NCI-H128 (cell line): Measurements from ENCODE around the gene GNAQ.

ENCODE experiments used
- DNase-seq: peaks from one replicate; lab custom pipeline; 2025; ENCODE audit not compliant: unreplicated experiment; lab: John Stamatoyannopoulos, UW

GNAQ gene

DNA sequence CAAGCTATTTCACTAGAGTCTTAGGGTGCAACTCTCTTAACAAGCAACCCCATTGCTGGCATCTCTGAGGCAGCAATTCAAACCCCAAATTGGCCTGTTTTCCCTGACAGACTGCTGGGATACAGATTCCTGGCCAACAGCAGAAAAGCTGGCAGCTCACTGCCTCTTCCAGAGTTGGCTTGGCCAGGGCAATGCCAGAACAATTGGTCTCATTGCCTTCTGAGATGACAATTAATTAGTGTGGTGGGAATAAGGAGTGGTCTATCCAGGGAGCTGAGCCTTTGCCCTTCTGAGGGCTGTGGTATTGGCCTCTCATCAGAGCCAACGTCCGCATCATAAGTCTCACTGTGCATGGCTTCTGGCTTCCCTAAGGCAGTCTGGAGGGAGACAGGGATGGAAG, 183.2 kb downstream of the GNAQ start:
- no peak for DNase-seq

DNA sequence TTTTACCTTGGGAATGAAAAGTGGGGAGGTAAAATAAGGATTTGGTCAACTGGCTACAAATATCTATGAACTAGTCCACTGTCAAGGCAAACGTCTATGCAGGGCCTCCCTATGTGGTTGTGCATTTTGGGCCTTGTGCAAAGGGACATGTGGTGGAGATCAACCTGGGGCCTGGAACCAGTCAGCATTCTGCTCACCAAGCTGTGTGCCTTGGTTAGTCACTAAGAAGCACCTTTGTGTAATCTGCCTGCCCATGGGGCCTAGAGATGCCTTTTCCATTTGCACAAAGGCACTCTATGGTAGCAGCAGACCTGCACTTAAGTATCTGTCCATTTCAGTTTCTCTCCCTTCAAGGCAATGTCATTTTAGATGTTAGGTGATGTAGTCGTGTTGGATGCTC, 184.0 kb downstream of the GNAQ start:
- DNase-seq: no peak

DNA sequence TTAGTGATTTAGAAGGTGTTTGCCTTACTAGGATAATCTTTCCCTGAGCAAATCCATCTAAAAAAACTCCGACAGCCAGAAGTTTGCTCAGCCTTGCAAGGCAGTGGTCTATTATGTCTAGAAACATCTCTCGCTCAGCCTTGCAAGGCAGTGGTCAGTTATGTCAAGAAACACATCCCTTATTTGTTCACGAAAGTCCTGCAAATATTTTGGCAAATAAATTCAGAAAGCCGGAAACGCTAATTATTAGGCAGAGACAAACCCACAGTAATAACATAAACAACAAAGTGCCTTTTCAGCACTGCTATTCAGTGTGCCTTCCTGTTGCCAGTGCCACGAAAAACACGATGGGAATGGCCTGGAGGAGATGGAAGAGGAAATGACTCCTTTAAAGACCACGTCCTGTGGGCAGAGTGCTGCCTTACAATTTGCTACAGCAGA, 184.5 kb downstream of the GNAQ start:
- DNase-seq: no peak

DNA sequence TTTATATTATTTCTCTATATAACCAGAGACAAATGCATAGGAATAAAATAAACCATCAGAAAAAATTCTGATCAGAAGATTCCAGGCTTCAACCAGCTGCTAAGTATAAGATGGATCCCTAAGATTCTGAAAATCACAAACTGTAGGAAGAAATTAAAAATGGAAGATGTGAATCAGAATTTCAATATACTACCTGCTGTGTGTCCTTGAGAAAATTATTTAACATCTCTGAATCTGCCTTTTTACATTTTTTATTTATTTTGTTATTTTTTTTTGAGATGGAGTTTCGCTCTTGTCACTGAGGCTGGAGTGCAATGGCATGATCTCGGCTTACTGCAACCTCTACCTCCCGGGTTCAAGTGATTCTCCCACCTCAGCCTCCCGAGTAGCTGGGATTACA, 187.2 kb downstream of the GNAQ start:
- DNase-seq: no peak

DNA sequence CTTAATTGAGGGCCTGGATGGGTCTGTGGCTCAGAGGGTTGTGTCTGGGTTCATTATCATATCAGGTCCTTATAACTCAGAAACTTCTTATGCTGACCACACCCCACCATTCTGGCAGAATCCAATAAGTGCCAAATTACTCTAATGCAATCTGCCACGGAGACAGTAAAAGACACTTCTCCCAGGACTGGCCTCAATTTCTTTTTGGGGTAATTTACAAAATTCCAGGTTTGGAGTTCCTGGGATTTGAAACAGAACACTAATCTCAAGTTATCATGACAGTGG, 187.8 kb downstream of the GNAQ start:
- no peak for DNase-seq

DNA sequence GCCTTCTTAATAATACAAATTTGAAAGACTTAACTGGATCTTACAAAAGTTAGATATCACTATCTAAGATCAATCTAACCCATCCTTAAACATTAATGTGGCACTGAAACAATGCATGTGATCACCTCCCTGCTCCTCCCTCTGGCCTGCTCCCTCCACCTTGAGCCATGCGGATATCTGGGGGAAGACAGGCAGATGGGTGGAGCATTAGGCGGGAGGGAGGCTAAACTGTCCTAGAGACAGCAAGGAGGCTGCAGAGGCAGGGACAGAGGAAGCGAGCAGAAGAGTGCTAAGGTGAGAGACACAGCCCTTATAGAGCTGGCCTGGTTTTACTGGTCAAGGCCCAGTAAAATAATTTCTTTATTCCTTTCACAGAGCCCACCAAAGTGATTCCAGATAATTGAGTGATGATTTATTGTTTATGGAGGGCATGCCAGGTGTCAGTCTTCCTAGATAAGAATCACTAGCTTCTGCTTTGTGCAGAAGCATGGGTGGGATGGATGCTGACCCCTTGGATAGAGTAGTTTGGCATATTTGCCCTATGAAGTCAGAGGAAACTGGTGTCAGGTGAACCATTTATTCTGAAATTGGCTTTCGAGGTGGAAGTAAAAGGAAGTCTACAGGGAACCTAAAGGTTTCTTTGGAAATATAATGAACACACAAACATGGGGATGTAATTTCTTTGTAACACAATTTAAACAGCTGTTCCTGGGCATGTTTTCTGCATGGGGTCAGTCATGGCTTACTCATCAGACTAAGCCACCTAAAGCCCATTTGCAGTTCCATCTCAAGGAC, 188.3 kb downstream of the GNAQ start:
- no peak for DNase-seq

DNA sequence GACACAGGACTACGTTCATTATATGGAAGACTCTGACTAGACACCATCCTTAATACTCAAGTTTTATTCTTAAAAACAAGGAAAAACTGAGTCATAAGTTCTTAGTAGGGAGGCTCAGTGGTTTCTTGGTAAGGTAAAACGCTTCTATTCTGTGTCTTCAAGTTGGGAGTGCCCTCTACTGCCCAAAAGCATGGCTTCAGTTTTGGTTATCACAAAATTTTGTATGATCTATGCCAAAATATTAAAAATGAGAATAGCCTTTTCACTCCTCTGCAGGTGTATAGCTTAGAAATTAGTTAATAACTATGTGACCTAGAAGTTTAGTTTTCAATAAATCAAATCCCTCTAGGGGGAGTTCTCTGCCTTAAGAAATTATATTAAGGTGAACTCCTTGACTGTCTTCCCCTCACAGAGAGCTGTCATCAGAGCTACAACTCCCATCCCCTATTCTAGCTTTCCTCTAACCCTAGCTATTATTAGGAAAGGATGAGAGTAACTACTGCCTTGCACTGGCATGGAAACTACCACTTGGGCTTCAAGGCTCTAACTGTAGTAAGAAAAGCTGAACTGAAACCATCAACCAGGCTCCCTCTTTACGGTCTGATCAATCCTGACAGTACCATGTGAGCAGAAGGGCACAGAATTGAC, 189.7 kb downstream of the GNAQ start:
- no peak for DNase-seq

DNA sequence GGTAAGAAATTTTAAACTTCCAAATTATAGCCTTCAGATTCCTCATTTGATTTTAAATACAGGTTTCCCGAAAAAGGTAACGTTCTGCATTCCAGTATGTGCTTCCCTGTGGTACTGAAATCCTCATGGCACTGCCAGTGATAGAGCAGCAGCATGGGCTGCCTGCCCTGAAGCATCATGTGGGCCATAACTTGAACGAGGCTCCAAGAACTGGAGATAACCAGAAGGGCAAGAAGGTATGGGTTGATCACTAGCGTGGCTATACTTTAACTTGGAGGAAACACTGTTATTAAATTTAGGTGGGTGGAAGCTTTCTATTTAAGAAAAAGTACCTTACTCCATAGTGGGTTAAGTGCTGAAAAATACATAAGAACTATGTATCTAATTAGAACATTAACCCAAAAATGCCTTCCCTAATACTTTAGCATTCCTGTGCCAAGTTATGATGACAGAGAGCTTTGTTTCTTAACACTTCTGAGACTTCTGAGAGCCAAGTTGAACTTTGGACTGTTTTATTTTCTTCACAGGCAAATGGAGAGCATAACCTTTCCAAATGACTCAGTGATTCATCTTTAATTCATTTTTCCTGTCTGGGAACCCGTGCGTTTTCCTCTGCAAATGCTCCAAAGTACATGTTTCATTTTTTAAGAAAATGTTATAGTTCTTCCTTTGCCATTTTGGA, 192.0 kb downstream of the GNAQ start:
- no peak for DNase-seq

DNA sequence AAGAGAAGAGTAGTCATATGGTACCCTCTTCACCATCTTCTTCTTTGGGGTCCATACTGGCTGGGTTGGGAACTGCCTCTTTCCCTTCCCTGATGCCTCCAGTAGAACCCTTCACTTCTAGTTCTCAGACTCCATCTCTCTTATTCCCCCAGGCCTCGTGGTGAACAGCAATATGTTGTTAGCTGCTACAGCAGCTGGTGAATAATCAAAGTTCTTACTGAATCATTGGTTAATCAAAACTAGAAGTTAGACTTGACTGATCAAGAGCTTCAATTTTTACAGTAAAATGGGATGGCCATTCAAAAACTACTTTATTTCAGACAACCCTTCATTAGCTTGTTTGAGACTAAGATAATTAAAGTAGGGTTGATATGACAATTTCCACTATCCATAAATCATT, 192.6 kb downstream of the GNAQ start:
- DNase-seq: no peak

DNA sequence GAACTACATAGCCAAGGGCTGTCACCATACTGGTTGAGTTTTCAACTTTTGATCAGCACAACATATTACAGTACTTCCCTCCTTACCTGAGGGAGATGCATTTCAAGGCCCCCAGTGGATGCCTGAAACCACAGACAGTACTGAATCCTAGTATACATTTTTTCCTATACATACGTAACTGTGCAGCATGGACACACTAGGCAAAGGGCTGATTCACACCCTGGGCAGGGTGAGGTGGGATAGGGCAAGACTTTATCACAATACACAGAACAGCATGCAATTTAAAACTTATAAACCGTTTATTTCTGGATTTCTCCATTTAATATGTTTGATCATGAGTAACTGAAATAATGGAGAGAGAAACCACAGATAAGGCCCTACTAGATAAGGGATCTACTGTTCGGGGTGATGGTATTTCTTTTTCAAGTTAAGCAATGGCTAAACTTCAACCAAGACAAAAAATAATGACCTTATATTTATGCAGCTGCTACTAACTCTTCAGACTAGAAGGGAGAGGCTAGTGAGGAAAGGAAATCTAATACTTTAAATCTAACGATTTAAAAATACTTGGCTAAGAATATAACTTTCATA, 196.6 kb downstream of the GNAQ start:
- DNase-seq: no peak

DNA sequence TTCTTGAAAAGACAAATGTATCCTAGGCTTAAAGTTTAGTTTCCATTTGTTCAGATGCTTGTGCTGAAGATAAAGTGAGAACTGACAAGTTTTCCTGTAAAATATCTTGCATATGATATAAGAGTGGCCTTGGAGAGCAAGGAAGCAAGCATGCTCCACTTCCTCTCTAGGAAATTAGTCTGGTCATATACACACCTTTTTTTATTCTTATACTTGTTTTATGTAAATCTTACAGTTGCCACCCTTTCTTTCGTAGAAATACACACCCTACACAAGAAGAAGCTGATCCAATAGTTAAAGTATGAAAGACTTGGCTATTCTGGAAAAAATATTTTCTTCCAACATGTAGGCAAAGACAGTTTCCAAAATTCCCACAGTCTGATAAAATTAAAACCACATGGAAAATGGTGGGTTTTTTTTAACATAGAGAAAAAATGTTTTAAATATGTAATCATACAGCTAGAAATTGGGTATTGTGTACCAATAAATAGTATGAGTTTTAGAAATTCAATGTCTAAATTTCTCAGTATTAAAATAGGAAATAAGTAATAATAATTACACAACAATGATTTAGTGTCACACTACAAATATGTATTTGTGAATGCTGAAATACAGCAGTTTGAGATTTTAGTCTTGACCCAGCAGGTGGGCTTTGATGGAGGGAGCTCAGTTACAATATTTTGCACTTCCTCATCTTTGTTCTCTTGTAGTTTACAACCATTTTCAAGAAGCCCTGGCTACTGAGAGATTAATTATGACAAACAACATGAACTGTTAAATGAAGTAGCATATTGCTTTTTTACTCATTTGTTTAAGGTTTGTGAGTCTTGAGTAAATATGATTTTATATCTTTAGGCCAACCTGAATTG, 197.8 kb downstream of the GNAQ start:
- DNase-seq: no peak

DNA sequence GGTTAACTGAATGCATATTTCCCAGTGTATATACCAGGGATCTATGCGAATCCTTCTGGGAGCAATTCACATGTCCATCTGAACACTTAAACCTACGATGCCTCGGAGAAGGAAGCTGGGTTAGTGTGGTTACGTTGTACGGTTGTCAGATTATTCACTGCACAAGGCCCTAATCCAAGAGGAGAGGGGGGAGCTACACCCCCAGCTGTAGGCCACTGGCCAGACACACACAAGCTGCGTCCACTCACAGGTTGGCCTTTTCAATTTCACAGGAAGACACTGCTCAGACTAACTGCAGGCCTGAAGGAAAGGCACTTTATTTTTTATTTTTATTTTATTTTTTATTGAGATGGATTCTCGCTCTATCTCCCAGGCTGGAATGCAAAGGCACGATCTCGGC, 199.0 kb downstream of the GNAQ start:
- no peak for DNase-seq

DNA sequence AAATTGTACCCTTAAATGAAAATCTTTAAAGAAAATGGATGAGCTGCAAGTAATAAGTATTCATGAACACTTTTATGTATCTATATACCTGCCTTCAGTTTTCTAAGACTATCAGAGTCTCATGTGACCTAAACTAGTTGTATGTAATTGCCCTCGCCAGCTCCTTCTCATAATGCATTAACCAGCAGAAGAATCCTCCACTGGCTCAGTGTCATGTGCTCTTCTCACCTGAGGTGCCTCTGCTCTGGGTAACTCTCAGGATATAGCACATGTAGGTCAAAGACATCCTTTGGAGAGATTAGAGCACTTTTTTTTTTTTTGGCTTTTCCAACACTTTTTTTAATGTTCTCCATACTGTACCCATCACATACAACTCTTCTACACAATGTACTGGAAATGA, 199.8 kb downstream of the GNAQ start:
- DNase-seq: no peak

DNA sequence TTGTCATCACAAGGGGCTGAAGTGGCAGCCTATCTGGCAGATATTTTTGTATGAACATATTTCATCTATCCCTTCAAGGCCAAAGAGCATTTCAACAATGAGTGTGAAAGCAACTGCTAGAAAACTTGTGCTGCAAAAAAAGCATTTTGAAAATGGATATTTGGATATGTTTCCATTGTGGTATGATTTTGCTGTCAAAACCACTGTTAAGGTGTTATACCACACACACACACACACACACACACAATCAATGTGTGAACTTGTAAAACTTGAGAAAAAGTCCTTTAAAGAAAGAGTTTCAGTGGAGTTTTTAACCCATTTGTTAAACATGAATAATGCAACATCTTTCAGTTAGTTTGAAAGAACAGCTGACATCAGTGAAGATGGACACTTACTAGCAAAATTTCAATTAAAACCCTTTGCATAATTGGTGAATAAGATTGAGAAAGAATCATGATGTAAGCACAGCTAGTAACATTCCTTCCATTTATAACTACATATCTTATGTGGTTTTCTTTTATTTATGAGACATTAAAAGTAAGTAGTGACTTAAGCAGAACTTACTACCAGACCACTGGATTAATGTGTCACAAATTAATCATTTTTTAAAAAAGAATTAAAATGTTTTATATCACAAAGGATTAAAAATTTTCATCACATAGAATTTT, 200.9 kb downstream of the GNAQ start:
- DNase-seq: no peak

DNA sequence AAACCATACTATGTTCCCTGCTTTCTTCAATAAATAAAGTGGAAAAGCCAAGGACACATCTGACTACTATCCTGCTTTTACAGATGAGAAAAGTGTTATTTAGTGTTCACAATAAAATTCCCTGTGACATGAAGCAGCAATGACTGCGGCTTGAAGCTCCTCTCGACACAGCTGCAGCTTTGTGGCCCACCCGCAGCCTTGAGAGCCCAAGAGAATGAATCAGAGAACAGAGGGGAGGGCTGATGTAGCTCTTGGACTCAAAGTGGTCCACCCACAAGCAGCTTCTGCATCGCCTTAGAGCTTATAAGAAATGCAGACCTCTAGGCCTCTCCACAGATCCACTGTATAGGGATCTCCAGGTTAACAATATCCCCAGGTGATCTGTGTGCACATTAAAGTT, 202.2 kb downstream of the GNAQ start:
- no peak for DNase-seq

DNA sequence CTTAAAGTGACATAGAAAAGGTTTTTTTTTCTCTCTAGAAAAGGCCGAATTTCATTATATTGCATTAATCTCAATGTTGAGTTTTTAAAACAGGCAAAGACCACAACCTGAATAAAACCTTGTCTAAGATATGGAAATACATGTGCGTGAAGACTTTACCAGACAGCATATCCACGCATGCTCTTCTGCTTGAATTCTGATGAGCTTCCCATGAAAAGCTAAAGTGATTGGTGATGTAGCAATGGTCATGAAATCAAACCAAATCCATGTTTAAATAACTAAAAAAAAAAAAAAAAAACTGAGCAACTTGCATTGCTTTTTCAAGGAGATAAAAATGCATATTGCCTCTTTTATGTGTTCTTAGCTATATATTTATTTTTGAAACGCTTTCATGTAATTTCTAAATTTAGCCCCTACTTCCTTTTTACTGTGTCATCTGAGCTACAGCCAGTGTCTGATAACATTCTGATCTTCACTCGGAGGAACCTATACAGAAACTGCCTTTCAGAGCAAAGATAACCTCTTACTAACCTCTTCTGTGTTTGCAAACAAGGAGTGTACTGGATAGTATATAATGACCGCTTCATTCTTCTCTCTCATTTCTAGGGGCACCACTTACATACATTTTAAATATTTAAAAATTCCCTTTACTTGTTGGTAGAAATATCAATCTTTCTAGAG, 204.4 kb downstream of the GNAQ start:
- no peak for DNase-seq

DNA sequence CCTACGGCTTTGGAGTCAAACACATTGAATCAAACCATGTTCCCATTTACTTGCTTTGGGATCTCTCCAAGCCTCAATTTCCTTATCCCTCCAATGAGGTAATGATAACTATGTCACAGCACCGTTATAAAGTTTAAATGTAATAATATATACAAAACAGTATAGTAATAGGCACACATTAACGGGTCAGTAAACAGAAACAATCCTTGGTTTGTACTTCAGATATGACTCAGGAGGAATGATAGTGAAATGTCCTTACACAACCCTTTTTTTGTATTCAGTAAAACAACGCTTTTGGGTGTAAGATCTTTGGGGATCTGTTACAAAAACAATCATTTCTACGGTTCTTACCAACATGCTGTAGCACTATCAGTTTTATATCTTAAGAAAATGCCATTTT, 205.0 kb downstream of the GNAQ start:
- DNase-seq: no peak

DNA sequence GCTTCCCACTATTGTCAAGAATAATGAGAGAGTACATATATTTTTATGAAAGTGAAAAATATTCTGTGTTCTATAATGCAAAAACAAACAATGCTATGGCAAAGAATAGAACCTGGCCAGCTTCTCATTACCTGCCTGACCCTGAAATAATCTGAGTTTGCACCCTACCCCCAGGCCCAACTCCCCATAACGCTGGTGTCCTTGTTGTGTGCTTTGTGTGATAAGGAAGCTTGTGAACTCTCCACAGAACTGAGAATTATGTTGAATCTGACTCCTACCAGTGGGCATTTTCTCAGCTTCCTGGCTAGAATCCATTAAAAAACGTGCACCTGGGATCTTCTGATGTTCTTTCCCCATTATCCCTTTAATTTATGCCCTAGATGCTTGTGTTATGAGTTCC, 205.5 kb downstream of the GNAQ start:
- DNase-seq: no peak

DNA sequence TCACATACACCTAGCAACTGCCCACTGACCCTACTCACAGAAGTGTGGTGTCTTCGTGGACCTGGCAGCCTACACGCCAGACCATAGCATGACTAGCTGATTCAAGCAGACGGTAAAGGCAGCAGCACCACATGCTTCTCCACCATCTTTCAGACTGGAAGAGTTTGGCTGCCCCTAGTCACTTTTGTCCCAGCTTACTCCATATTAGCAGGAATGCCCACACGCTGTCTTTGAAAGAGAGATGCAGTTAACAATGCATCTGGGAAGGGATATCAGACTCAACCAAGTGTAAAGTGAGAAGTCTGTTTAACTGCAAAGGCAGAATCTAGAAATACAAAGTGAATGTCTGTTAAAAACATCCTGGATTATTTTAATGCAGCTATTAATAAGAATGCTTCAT, 206.2 kb downstream of the GNAQ start:
- DNase-seq: no peak
